A172 (cell line): ENCODE results near the gene METTL8. TPM values are rescaled to one million over a fixed set of nuclear protein-coding genes. Genes with fewer than 3 reads are reported as not detected.
A peak's percentile ranks its signal among the peaks of the same experiment; 100 is the strongest.
"Not testable (repeated sequence)": the region's sequence is repeated elsewhere in the genome, so short reads cannot be mapped to it uniquely, and the experiment has no call there.

ENCODE experiments used
- DNase-seq: peaks from one replicate; pipeline ENCODE4 v3.0.0-alpha.2; 2015; ENCODE audit warnings: low spot score
- total RNA-seq: library from RNA; depleted of rRNA; stranded (reverse); fragments of >200 nt; shearing (Covaris generic); gene quantifications from 2 replicates; pipeline ENCODE4 v1.2.3, GENCODE V29; 2014

METTL8 gene
- total RNA-seq, 1 experiment from 2014 or later = 79.1 TPM

DNA sequence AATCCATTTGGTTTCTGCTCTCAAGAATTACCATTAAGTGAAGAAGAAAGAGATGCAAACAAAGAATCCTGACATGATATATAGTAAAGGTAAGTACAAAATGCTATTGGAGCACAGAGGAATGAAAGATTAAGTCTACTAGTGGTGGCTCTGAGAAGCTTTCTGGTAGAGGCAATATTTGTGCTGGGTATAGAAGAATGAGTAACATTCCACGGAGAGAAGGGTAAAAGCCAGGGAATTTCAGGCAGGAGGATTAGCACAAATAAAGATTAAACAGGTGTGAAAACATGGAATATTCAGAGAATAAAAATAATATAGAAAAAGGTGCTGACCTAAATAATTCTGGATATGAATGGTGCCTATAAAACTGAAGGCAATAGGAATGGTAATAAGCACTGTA is 31.8 kb downstream of the METTL8 start:
- DNase-seq = no peak

- DNase-seq = no peak
Observed at GRCh38 chr2:171400395-171400794, 33.4 kb downstream of the METTL8 start.

- DNase-seq = no peak
Observed at GRCh38 chr2:171399292-171399691, 34.5 kb downstream of the METTL8 start.

DNA sequence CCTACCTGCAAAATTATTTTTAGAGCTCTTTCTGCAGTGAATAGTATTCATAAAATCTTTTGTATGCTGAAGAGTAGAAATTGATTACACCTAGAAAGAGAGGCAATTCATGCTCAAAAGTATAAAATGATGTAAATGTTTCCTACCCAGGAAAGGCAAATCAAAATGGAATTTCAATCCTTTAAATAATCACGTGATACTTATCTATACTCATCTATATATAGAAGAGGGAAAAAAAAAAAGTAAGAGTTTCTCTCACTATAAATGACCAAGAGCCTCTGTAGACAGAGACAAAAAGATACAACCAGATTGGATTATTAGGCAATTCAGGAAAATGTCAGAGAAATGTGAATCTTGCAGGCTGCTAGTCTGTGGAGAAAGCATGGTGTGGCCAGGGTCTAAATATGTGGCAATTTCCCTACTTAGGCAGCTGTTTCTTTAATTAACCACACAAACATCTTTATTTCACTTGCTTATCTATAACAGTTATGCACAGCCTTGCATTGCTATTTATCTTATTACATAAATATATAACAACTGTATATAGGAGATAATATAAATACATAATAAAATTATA is 39.5 kb downstream of the METTL8 start:
- DNase-seq = no peak

DNA sequence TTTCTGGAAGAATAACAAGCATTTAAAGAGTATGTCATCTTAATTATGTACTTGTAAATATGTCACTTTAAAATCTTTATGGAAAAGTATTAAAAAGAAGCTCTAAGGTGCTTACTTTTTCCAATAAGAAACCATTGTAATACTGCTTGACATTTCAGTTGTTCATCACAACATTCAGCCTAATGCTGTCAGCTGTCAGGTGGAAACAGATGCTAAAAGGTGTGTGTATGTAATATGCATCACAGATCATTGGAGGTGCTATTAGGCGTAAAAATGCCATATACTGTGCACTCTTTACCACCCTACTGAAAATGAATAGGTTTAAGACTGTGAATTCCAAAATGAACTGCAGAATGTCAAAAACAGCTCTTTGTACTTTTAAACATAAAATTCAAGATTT is 40.3 kb downstream of the METTL8 start:
- DNase-seq = no peak

DNA sequence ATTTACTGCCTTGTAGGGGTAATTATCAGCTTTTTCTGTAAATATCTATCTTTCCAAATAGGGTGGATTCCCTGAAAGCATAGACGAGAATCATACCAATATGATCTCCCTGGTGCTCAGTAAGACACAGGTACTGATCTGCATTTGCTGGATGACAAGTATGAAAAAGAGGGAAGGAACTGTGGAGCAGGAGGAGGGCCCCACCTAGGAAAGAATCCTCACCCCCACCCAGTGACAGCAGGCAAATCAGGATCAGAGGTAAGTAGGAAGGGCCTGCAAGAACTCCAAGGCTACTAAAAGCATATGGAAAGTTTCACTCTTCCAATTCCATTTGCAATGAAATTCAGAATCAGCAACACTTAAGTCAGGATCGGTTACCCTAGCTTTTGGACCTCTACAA is 42.3 kb downstream of the METTL8 start:
- no peak for DNase-seq

- peak; percentile 83 for DNase-seq
Observed at GRCh38 chr2:171390941-171391516, 42.8 kb downstream of the METTL8 start.

DNA sequence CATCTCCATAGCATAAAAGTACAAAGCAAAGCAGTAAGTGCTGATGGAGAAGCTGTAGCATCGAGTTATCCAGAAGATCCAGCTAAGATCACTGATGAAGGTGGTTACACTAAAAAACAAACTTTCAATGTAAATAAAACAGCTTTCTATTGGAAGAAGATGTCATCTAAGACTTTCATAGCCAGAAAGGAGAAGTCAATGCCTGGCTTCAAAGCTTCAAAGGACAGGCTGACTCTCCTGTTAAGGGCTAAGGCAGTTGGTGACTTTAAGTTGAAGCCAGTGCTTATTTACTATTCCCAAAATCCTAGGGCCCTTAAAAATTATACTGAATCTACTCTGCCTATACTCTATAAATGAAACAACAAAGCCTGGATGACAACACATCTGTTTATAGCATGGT is 44.0 kb downstream of the METTL8 start:
- DNase-seq = no peak

- no peak for DNase-seq
Observed at GRCh38 chr2:171389325-171389724, 44.5 kb downstream of the METTL8 start.

DNA sequence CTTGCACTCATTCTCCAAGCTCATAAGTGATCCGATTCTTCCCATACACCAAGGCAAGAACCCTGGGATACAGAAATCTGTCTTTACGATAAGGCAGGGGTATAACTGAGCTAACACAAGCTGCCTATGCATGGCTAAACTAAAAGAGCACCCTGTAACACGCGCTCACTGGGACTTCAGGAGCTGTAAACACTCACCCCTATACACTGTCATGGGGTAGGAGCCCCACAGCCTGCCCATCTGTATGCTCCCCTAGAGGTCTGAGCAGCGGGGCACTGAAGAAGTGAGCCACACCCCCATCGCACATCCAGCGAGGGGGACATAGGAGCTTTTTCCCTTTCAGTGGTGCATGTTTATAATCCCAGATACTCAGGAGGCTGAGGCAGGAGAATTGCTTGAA is 46.7 kb downstream of the METTL8 start:
- DNase-seq = no peak

GRCh38 chr2:171386627-171387026 is 47.2 kb downstream of the METTL8 start:
- DNase-seq = no peak

DNA sequence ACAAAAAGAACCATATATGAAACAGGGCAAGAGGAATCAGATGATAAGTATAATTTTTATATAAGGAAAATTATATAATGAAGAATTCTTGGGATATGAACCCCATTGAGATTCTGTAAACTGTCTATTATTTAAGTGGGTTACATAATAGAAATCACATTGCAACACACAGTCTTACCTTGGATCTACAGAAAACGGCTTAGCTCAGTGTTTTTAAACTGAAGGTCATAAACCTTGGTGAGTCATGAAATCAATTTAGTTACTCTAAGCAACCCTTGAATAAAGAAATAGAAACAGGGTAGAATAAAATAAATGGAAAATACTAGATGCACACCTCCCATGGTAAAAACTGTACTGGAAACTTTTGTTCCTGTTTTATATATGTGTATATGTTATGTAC is 50.7 kb downstream of the METTL8 start:
- DNase-seq = no peak

GRCh38 chr2:171382175-171382574 is 51.6 kb downstream of the METTL8 start:
- DNase-seq = not testable (repeated sequence)

DNA sequence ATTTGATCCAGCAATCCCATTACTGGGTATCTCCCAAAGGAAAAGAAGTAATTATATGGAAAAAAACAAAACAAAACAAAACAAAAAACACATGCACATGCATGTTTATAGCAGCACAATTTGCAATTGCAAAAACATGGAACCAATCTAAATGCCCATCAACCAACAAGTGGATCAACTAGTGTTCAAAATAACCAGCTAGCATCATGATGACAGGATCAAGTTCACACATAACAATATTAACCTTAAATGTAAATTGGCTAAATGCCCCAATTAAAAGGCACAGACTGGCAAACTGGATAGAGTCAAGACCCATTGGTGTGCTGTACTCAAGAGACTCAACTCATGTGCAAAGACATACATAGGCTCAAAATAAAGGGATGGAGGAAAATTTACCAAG is 55.9 kb downstream of the METTL8 start:
- not testable (repeated sequence) for DNase-seq

DNA sequence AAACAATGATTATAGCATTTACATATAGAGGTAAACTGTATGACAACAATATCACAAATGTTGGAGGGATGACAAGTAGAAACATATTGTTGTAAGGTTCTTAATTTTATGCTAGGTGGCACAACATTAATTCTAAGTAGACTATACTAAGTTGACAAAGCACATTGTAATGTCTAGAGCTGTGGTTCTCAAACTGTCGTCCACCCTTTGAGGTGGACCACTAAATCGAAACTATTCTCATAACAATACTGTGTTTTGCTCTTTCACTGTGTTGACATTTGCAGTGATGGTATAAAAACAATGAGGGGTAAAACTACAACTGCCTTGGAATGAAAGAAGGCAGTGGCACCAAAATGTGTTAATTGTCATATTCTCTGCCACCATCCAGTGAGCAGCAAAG is 66.1 kb downstream of the METTL8 start:
- DNase-seq = no peak

DNA sequence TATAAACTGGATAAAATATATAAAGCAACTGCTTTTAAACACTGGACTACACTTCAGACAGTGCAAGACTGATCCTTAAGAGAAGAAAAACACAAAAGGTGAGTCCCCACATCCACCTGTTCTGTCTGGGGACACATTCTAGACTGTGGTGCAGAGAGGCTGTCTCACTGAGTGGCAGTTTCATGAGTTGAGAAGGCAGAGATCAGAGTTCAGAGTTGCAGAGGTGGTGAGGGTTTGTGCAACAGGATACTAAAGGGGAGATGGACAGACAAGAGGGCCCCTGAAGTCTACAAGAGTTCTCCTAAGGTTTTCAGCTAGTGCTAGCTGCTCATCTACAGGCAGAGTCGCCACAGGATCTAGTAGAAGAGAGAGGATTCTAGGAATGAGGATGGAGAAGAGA is 68.0 kb downstream of the METTL8 start:
- no peak for DNase-seq

DNA sequence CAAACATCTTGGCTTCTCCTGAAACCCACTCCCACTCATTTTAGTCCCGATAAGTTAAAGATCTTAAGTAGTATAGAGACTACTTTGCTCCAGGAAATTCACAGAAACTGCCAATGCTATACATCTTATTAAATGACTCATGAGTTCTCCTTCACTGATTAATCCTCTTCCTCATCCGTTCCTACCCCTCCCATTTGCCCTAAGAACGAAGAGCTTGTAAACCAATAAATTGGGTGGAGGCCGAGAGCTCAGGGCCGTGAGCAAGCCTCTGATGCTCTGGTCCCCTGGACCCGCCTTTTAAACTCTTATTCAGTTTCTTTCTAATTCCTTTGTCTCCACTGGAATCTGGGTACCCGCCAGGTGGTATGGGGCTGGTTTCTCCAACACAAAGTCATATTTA is 68.6 kb downstream of the METTL8 start:
- peak; percentile 71 for DNase-seq

- no peak for DNase-seq
Observed at GRCh38 chr2:171362396-171362795, 71.4 kb downstream of the METTL8 start.

- no peak for DNase-seq
Observed at GRCh38 chr2:171360905-171361304, 72.9 kb downstream of the METTL8 start.

- not testable (repeated sequence) for DNase-seq
Observed at GRCh38 chr2:171353746-171354145, 80.0 kb downstream of the METTL8 start.

DNA sequence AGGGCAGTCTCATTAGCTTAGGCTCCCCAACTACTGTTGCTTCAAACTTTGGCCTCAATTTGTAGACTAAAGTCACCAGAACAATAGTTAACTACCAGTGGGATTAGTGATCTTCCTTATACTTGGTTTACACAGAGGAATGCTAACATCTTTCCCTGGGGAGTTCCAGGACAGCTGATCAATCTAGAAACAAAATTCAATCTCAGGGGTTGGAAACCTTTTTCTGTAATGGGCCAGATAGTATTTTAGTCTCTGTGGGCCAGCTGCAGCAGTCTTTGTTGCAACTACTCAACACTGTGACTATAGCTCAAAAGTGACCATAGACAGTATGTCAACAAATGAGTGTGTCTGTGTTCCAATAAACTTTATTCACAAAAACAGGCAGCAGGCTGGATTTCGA is 85.7 kb downstream of the METTL8 start:
- no peak for DNase-seq

- peak; percentile 96 for DNase-seq
Observed at GRCh38 chr2:171347591-171348032, 86.2 kb downstream of the METTL8 start.

- peak; percentile 60 for DNase-seq
Observed at GRCh38 chr2:171346723-171347557, 86.8 kb downstream of the METTL8 start.
